Sigmoid colon (tissue), 4 donors: ENCODE results near the gene UBE2E1.

ENCODE experiments used
- EP300 ChIP-seq, 4 donors: sonication (generic); formaldehyde crosslinking; IDR thresholded peaks; one replicate each; pipeline ENCODE4 v1.6.1; 2017; ENCODE audit warnings: antibody characterized with exemption in 4 of 4
- POLR2A ChIP-seq, 2 donors: fragments of 450-650 bp; IDR thresholded peaks; one replicate each; pipeline ENCODE4 v1.6.1; 2016; ENCODE audit warnings: antibody characterized with exemption in 2 of 2, mild to moderate bottlenecking in 2 of 2, moderate library complexity in 2 of 2
- TF ChIP-seq, protein P1 (sequence below), 4 experiments: fragments of 450-650 bp in 3 of 4; fragments of 200-600 bp in 1 of 4; IDR thresholded peaks; one replicate each; pipeline ENCODE4 v1.5.1; 2016 to 2019; ENCODE audit warnings: antibody characterized with exemption in 4 of 4, mild to moderate bottlenecking in 3 of 4, moderate library complexity in 2 of 4

GRCh38 chr3:23810343-23811184 is 4.8 kb downstream of the UBE2E1 start:
- TF ChIP-seq POLR2A (IDR thresholded peaks at IDR 0.05) = no peak
- TF ChIP-seq, protein P1, sequence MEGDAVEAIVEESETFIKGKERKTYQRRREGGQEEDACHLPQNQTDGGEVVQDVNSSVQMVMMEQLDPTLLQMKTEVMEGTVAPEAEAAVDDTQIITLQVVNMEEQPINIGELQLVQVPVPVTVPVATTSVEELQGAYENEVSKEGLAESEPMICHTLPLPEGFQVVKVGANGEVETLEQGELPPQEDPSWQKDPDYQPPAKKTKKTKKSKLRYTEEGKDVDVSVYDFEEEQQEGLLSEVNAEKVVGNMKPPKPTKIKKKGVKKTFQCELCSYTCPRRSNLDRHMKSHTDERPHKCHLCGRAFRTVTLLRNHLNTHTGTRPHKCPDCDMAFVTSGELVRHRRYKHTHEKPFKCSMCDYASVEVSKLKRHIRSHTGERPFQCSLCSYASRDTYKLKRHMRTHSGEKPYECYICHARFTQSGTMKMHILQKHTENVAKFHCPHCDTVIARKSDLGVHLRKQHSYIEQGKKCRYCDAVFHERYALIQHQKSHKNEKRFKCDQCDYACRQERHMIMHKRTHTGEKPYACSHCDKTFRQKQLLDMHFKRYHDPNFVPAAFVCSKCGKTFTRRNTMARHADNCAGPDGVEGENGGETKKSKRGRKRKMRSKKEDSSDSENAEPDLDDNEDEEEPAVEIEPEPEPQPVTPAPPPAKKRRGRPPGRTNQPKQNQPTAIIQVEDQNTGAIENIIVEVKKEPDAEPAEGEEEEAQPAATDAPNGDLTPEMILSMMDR (IDR thresholded peaks at IDR 0.05) = no peak
- no peak for TF ChIP-seq EP300 (IDR thresholded peaks at IDR 0.05)
